GM18951 (cell line): ENCODE data around the gene CCDC102A.

Experiments
- POLR2A ChIP-seq: IDR thresholded peaks from 4 replicates; pipeline ENCODE4 v1.6.1; 2011; ENCODE audit warnings: mild to moderate bottlenecking; ENCODE audit not compliant: insufficient read length, insufficient read depth; ENCODE audit errors: extremely low read depth
- in situ Hi-C: fragments of 300-500 bp; cut with MboI; formaldehyde crosslinking; loops from one replicate; pipeline ENCODE4 v1.12.0; 2022; ENCODE audit warnings: low sequenced_read_pairs, mixed read lengths, inconsistent platforms; ENCODE audit not compliant: unreplicated experiment

Gene CCDC102A

GRCh38 chr16:57485091-57485915 lies 51.1 kb downstream of the CCDC102A start:
- no peak for TF ChIP-seq POLR2A
- in situ Hi-C loops, result no loop called here

GRCh38 chr16:57484515-57485005 lies 51.8 kb downstream of the CCDC102A start:
- no peak for TF ChIP-seq POLR2A
- in situ Hi-C loops, result no loop called here

GRCh38 chr16:57483725-57484514 lies 52.5 kb downstream of the CCDC102A start:
- no peak for TF ChIP-seq POLR2A
- in situ Hi-C loops, result no loop called here

DNA sequence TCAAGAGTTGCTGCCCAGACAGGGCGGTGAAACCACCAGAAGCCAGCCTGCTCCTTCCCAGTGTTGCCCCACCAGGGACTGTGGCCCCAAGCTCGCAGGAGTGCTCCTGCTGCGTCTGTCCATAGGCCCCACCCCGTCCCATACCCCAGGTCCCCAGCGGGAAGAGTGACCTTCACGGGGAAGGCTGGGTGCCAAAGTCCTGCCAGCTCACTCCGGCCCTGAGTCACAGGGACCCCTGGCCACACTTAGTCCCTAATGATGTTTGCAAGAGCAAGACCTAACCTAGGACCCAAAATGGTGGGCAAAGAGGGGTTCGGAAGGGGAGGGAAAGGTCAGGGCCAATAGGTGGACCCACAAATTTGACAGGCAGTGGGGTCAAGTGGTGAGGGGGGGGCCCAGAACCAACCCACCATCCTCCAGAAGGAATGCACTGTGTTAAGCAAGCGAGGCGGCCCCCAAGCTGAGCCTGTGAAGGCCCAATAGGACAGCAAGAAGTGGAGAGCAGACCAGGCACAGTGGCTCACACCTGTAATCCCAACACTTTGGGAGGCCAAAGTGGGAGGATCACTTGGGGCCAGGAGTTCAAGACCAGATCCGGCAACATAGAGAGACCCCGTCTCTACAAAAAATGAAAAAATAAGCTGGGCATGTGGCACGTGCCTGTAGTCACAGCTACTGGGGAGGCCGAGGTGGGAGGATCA lies 53.4 kb downstream of the CCDC102A start:
- in situ Hi-C loops, result no loop called here
- no peak for TF ChIP-seq POLR2A

GRCh38 chr16:57481421-57481820 lies 55.0 kb downstream of the CCDC102A start:
- in situ Hi-C loops, result no loop called here

GRCh38 chr16:57480754-57481230 lies 55.6 kb downstream of the CCDC102A start:
- no peak for TF ChIP-seq POLR2A

More at GRCh38 chr16:57481421-57481820, 55.0 kb downstream of the CCDC102A start:
- TF ChIP-seq POLR2A, result no peak

DNA sequence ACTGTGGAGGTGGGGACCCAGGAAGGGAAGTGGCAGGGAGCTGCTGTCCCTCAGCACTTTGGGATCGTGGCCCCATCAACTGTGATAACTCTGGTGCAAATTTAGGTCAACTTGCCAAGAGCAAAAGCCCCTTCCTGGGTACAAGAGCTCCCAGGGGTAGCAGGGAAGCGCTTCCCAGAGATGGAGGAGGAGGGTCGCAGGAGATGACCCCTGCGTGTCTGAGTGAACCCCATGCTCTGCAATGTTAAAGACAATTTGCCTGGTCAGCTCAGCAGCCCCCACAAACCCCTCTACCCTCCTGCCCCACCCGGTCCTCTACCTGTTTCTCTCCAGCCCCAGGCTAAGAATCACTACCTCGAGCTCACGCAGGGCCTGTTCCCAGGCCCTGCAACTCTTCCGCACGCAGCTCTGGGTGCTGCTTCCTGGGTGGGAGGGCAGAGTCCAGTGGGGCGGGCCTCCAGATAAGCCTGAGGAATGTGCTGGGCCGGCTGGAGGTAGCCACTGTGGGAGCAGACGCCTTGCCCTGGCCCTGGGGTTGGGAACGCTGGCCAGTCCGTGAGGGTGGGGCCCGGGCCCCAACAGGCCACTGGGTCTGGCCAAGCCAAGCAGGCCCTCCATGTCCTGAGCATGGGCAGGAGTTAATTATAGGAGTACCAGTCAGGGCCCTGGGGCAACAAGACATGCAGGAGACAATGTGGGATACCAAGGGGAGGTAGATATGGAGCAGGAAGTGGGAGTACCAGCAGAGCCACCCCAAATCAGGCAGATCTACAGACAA lies 56.2 kb downstream of the CCDC102A start:
- TF ChIP-seq POLR2A, result no peak
- in situ Hi-C loops, result no loop called here

More at GRCh38 chr16:57480754-57481230, 55.6 kb downstream of the CCDC102A start:
- in situ Hi-C loops, result no loop called here

DNA sequence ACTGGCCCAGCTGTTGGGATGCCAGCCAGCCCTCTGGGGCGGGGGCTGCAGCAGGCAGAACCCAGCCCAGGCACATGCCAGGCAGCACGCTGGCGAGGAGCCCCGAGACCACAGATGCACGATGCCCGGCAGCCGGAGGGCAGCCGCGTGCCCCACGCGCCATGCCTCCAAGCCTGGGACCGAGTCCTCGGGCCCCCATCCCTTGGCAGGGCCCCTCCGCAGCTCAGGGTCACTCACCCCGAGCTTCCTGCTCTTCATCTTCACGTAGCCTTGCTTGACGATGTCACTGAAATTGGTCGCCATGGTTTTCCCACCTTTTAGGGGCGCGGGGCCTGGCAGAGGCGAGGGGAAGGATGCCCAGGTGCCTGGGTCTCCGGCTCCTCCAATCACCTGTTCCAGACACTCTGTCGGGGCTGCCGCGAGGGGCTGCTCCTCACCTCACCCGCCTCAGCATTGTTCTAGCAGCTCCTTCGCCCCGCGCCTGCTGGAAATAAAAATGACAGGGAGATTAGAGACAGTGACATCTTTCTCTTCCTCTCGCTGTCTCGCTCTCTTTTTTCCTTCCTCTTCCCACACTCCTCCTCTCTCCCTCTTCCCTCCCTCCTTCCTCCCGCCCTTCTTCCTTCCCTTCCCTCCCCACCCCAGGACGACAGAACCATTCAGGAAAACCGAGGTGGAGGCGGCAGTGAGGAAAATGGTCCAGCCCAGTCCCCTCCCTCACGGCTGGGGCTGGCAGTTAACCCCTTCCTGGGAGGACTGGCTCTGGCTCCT lies 57.0 kb downstream of the CCDC102A start:
- TF ChIP-seq POLR2A, result no peak
- in situ Hi-C loops, result no loop called here

DNA sequence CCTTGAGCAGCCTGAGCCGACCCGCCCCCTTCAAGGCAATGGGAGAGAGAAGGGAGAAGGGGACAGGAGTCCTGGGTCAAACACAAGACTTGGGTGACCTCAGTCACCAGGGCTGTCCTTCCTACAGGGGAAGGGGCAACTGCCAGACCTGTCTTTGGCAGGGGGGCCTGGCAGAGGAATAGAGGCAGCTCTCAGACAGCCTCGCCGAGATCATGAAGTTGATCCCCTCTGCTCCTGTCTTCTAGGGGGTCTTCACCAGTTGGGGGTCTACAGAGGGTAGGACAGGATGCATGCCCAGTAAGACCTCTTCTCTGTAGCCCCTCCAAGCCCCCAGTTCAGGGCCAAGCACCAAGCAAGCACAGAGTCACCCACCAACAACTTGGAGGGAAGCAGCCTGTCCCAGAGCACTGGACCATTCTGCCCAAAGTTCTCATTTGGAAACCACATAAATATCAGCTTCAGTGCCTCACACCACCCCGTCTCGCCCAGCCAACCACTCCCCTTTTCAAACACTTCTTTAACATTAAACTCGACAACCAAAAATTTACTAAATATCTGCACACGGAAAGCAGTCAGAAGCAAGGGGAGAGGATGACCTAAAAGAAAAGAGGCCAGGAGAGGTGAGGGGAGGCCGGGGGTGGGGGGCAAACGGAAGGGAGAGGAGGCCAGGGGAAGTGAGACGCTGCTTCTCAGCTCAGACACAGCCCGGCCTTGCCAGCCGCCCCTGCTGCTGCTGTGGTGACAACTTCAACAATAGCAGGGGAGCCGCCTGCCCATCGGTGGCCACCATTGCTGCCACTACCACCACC lies 57.8 kb downstream of the CCDC102A start:
- TF ChIP-seq POLR2A, result no peak
- in situ Hi-C loops, result no loop called here

DNA sequence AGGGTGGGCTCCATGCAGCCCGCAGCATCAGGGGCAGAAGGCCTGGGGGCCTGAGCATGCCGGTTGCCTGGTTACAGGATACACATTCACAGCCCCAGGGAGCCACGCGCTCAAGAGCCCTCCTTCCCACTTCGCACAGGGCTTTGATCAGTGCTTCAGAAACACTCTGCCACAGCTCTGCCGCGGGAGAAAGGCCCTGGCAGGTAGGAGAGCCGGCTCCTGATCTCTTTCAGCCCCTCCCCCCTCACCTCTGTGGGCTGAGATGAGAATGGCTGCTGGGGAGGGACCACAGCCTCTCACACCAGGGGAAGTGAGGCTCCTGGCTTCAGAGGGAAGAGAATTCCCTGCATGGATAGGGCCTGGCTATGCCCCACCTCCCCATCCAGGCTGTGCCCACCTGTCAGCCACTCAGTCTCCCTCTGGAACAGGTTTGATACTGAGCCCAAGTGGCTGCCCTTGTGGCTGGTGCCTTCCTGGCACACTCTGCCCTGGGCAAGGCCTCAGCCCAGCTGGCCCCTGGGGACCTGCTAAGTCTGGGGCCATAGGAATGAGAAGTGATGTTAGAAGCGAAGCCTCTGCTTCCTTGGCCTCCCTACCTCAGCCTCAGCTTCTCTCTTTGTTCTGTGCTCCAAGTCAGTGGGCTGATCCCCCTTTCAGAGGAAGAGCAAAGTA lies 58.7 kb downstream of the CCDC102A start:
- no peak for TF ChIP-seq POLR2A
- in situ Hi-C loops, result no loop called here

DNA sequence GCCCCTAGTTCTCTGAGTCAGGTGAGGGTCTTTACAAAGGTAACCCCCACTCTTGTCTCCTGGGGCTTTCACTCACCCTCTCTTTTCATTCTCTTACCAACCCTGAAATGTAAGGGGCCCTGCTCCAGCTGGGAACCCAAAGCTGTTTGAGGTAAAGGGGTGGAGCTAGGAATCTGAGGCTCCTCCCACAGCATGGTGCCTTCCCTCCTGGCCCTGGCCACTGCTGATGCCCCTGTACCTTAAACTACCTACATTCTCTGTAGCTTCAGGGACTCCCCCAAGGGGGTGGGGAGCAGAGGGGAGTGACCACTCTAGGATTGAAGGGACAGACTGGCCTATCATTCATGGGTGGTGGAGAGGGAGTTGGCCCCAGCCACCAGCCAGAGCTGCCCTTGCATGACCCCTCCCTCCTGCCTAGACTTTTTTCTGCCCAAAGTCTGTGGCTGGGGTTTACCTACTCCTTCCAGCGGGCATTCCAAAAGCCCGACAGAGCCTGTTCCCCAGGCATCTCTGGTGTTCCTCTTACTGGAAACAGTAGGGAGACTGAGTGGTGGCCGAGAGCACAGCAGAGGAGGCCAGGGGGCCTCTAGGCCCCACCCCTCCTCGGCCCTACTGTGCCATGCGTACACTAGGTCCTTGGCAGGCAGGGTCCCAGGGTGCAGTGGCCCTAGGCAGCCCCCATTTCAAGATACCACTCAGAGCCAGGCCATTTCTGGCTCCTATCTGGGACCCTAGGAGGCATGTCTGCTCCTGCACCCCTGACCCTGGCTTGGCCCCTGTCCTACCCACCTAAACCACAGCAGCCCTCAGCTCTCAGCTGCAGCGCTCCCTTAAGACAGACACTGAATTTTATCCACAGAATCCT lies 59.6 kb downstream of the CCDC102A start:
- in situ Hi-C loops, result no loop called here
- TF ChIP-seq POLR2A, result no peak
